ENCODE measurements around the gene LRRC18. TPM values are rescaled to one million over a fixed set of nuclear protein-coding genes. Genes with fewer than 3 reads are reported as not detected.

LRRC18 gene
- total RNA-seq, 1 donor from 2014 or later: not detected

DNA sequence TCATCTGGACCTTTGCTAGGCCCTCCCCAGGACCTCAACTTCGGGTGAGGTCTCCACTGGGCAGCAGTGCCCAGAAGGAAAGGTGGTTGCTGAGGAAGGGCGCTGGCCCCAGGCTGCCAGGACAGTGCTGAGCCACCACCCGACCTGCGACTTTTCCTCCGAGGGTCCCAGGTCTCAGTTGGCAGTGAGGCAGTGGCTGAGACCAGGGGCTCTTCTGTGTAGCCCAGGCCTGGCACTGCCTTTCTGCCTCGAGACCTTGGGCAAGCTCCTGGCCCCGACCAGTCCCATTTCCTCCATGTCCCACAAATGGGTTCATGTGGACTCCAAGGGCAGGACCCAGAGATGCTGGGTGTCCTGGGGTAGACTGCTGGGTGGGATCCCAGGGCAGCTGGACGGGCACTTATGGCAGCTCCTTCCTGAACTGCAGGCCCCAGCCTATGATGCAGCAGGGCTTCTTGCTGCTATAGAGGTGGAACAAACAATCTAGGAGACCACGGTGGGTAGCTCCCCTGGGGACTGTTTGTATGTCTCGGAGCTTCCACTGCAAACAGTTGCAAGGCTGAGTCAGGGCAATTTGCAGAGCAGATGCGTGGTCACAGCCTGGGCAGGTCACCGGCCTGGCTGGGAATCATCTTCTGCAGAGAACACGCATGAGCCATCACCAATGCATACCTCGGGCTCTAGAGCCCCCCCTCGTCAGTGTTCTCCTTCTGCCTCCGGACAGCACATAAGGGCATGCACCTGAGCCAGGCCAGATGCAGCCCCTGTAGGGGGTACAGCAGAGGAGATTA, 17.9 kb upstream of the LRRC18 start:
- no peak for DNase-seq (ENCODE audit: low spot score)
- H3K4me3 Mint-ChIP-seq (ENCODE audit: unreplicated experiment): no peak overlapping the region
- no peaks in the 10 kb centered on the region for H3K36me3 Mint-ChIP-seq (ENCODE audit: low read depth)
- TF ChIP-seq, protein P1, sequence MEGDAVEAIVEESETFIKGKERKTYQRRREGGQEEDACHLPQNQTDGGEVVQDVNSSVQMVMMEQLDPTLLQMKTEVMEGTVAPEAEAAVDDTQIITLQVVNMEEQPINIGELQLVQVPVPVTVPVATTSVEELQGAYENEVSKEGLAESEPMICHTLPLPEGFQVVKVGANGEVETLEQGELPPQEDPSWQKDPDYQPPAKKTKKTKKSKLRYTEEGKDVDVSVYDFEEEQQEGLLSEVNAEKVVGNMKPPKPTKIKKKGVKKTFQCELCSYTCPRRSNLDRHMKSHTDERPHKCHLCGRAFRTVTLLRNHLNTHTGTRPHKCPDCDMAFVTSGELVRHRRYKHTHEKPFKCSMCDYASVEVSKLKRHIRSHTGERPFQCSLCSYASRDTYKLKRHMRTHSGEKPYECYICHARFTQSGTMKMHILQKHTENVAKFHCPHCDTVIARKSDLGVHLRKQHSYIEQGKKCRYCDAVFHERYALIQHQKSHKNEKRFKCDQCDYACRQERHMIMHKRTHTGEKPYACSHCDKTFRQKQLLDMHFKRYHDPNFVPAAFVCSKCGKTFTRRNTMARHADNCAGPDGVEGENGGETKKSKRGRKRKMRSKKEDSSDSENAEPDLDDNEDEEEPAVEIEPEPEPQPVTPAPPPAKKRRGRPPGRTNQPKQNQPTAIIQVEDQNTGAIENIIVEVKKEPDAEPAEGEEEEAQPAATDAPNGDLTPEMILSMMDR (IDR thresholded peaks at IDR 0.05): no peak
- peaks cover 13% of the 10 kb centered on the region for H3K27me3 Mint-ChIP-seq (ENCODE audit: low read depth)
- H3K9me3 Mint-ChIP-seq (ENCODE audit: low read depth): no peaks in the 10 kb centered on the region
- H3K4me1 Mint-ChIP-seq (ENCODE audit: low read depth): no peaks in the 10 kb centered on the region
- no peak overlapping the region for H3K27ac Mint-ChIP-seq (ENCODE audit: unreplicated experiment)

- no peaks in the 10 kb centered on the region for H3K4me1 Mint-ChIP-seq (ENCODE audit: low read depth)
- no peak for DNase-seq (ENCODE audit: low spot score)
- H3K9me3 Mint-ChIP-seq (ENCODE audit: low read depth): no peaks in the 10 kb centered on the region
- no peak overlapping the region for H3K4me3 Mint-ChIP-seq (ENCODE audit: unreplicated experiment)
- no peaks in the 10 kb centered on the region for H3K36me3 Mint-ChIP-seq (ENCODE audit: low read depth)
- H3K27ac Mint-ChIP-seq (ENCODE audit: unreplicated experiment): no peak overlapping the region
- TF ChIP-seq, protein P1 (IDR thresholded peaks at IDR 0.05): no peak
- H3K27me3 Mint-ChIP-seq (ENCODE audit: low read depth): peaks cover 18% of the 10 kb centered on the region
These were observed 12.1 kb upstream of the LRRC18 start for GRCh38 chr10:48951707-48952106.

DNA sequence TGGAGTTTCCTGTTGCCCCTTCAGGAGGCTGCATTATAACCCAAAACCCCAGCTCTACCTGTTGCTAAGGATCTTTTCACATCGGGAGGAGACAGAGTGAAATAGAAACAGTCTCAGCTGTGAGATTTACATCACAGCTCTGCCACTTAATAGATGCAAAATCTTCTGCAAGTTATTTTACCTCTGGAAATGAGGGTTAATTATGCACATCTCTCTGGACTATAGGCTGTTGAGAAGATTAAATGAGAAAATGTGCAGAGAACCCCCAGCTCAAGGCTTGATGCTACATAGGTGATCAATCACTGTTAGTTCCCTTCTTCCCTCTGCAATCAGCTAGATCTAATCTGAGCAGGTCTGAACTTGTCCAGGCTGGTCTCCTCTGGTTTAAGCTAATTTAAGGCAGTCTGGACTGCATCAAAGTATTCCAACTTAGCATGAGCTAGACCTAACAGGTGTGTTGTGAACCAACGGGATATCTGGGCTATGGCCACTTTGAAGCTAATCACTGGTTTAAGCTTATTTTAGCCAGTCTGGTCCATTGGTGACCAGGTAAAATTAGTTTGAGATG, 8.9 kb upstream of the LRRC18 start:
- Mint-ChIP-seq H3K27me3 (ENCODE audit: low read depth) (peaks cover 17% of the 10 kb centered on the region), H3K36me3 (ENCODE audit: low read depth) (no peaks in the 10 kb centered on the region), H3K4me3 (ENCODE audit: unreplicated experiment) (no peak overlapping the region), H3K9me3 (ENCODE audit: low read depth) (no peaks in the 10 kb centered on the region), H3K4me1 (ENCODE audit: low read depth) (no peaks in the 10 kb centered on the region), H3K27ac (ENCODE audit: unreplicated experiment) (no peak overlapping the region)
- TF ChIP-seq, protein P1 (IDR thresholded peaks at IDR 0.05): no peak
- no peak for DNase-seq (ENCODE audit: low spot score)

DNA sequence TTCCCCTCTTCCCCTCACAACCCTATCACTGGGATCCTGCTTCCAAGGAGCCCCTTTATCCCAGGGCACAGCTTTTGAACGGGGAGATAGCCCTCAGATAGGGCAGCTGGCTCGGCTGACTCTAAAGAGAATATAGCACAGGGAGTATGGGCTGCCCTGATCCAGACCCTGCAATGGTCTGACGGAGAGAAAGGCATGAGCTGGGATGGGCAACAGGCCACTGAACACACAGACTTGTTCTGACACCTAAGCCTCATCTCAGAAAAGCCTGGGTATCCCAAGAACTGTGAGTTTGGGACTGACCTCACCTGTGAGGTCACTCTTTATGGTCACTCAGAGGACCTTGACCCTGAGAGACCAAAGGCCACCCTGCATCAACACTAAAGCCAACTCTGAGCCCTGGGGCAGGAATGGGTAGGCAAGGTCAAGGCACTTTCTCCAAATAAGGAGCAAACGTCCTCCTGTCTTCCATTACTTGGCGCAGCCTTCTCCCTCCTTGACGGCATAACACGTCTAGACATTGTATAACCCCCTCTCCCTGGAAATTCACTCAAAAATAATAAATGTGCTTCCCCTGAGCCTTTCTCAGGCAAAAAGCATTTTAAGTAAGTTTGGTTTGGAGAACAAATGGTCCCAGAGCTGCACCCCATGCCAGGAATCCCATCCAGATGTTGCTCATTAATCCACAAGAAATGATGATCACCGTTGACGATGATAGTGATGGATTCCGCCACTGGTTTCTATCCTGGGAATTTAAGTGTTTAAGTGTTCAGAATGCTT, 8.2 kb upstream of the LRRC18 start:
- H3K36me3 Mint-ChIP-seq (ENCODE audit: low read depth): no peaks in the 10 kb centered on the region
- peaks cover 17% of the 10 kb centered on the region for H3K27me3 Mint-ChIP-seq (ENCODE audit: low read depth)
- no peaks in the 10 kb centered on the region for H3K4me1 Mint-ChIP-seq (ENCODE audit: low read depth)
- TF ChIP-seq, protein P1 (IDR thresholded peaks at IDR 0.05): no peak
- H3K27ac Mint-ChIP-seq (ENCODE audit: unreplicated experiment): no peak overlapping the region
- DNase-seq (ENCODE audit: low spot score): no peak
- no peak overlapping the region for H3K4me3 Mint-ChIP-seq (ENCODE audit: unreplicated experiment)
- H3K9me3 Mint-ChIP-seq (ENCODE audit: low read depth): no peaks in the 10 kb centered on the region

DNA sequence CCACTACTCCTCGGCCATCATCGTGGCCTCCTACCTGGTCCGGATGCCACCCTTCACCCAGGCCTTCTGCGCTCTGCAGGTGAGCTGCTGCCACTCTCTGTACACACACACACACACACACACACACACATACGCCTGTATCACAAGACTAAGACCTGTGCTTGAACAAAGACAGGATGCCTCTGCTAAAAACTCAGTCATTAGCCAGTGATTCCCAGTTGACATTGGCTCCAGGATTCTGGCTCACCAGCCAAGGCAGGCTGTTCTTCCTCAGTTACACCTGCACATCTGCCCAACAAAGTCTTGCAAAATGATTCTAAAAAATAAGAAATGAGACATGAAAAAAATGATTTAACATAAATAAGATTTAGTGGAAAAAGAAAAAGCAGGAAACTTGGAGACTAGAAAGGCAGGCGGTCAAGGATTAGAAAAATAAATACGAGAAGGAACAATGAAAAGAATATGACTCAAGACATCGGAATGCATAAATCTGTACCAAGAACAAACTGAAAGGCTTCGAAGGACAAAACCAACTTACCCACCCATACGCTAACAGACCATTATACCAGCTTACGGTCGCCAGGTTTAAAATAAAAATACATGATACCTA, 7.4 kb upstream of the LRRC18 start:
- Mint-ChIP-seq H3K4me3 (ENCODE audit: unreplicated experiment) (no peak overlapping the region), H3K4me1 (ENCODE audit: low read depth) (no peaks in the 10 kb centered on the region), H3K27me3 (ENCODE audit: low read depth) (peaks cover 17% of the 10 kb centered on the region), H3K36me3 (ENCODE audit: low read depth) (no peaks in the 10 kb centered on the region), H3K27ac (ENCODE audit: unreplicated experiment) (no peak overlapping the region), H3K9me3 (ENCODE audit: low read depth) (no peaks in the 10 kb centered on the region)
- no peak for DNase-seq (ENCODE audit: low spot score)
- TF ChIP-seq, protein P1 (IDR thresholded peaks at IDR 0.05): no peak
